Panc1 (cell line): ENCODE data around the gene ELMO2. TPM values are rescaled to one million over a fixed set of nuclear protein-coding genes. Genes with fewer than 3 reads are reported as not detected.

Source experiments
- ATAC-seq: fragments of 200-7000 bp; cut with Tn5 transposase; 2 replicates; pipeline ENCODE4 v1.9.1; 2020; ENCODE audit warnings: mild to moderate bottlenecking, moderate library complexity
- BruUV-seq: library from RNA; stranded (reverse); fragments of 400-500 nt; replicated peaks from 2 replicates; lab custom pipeline; 2021; lab: Mats Ljungman, UMichigan
- CTCF ChIA-PET: fragments of 300-600 bp; sonication (Branson Sonifier 250); formaldehyde crosslinking; loops from one replicate; lab custom pipeline; 2022; ENCODE audit warnings: antibody characterized with exemption; lab: Charles Lee
- POLR2A ChIA-PET: fragments of 300-600 bp; sonication (Branson Sonifier 250); formaldehyde crosslinking; loops from one replicate; lab custom pipeline; 2022; ENCODE audit warnings: antibody characterized with exemption; lab: Charles Lee
- DNase-seq: peaks from one replicate; pipeline ENCODE4 v3.0.0-alpha.2; 2010; ENCODE audit warnings: low read depth, low spot score
- H3K27ac ChIP-seq: 2 replicates; pipeline ENCODE4 v1.5.1; 2011; ENCODE audit warnings: mild to moderate bottlenecking, low read length, inconsistent platforms
- H3K27me3 ChIP-seq: fragments of 200-500 bp; sonication (Bioruptor generic); 2 replicates; pipeline ENCODE4 v1.6.0; 2014; ENCODE audit warnings: low read length, inconsistent platforms; ENCODE audit not compliant: control insufficient read depth, insufficient read depth
- H3K36me3 ChIP-seq: fragments of 200-500 bp; sonication (Bioruptor generic); 2 replicates; pipeline ENCODE4 v1.5.1; 2014; ENCODE audit warnings: inconsistent platforms, mild to moderate bottlenecking, low read length, moderate library complexity; ENCODE audit not compliant: control insufficient read depth, insufficient read depth
- H3K4me1 ChIP-seq: 2 replicates; pipeline ENCODE4 v1.5.1; 2011; ENCODE audit warnings: inconsistent platforms, mild to moderate bottlenecking, low read length, moderate library complexity; ENCODE audit not compliant: control insufficient read depth, insufficient read depth
- H3K4me3 ChIP-seq, 2 experiments: 2 replicates each; pipeline ENCODE4 v1.5.1; 2011 to 2012; ENCODE audit warnings: low read depth in 2 of 2, low read length in 2 of 2, mild to moderate bottlenecking in 2 of 2, inconsistent platforms in 1 of 2, moderate library complexity in 1 of 2
- H3K9me3 ChIP-seq: fragments of 200-500 bp; sonication (Bioruptor generic); 2 replicates; pipeline ENCODE4 v1.5.1; 2014; ENCODE audit warnings: low read depth, mild to moderate bottlenecking, inconsistent platforms, low read length, moderate library complexity; ENCODE audit not compliant: control insufficient read depth, insufficient read depth
- POLR2AphosphoS5 ChIP-seq: IDR thresholded peaks from 2 replicates; pipeline ENCODE4 v1.6.1; 2012; ENCODE audit warnings: mild to moderate bottlenecking, low read depth, low read length, moderate library complexity
- SIN3A ChIP-seq: IDR thresholded peaks from 2 replicates; pipeline ENCODE4 v1.6.1; 2012; ENCODE audit warnings: low read depth, mild to moderate bottlenecking, low read length, moderate library complexity, borderline replicate concordance; ENCODE audit not compliant: insufficient read depth
- TCF7L2 ChIP-seq: IDR thresholded peaks from 2 replicates; pipeline ENCODE4 v1.6.1; 2011; ENCODE audit warnings: mild to moderate bottlenecking, low read depth, low read length, inconsistent platforms
- in situ Hi-C: cut with HindIII; loops from 2 replicates; pipeline ENCODE4 v1.10.0; 2016; ENCODE audit warnings: low sequenced_read_pairs, low pct_unique_long_range_greater_than_20kb
- intact Hi-C: fragments of 100-400 bp; cut with micrococcal nuclease; formaldehyde crosslinking; loops from one replicate; pipeline ENCODE4 v1.10.0; 2022; ENCODE audit not compliant: unreplicated experiment
- total RNA-seq: library from RNA; stranded (reverse); gene quantifications from one replicate; pipeline ENCODE4 v1.2.1, GENCODE V29; 2021; ENCODE audit not compliant: unreplicated experiment
- TF ChIP-seq, protein P1 (sequence below), 2 experiments: IDR thresholded peaks; 2 replicates each; pipeline ENCODE4 v1.6.1; 2011 to 2012; ENCODE audit warnings: low read depth in 2 of 2, control low read depth in 1 of 2, low read length in 1 of 2, mild to moderate bottlenecking in 1 of 2, moderate library complexity in 1 of 2; ENCODE audit not compliant: insufficient read depth in 1 of 2
- TF ChIP-seq, protein P2 (sequence below): fragments of 450-650 bp; IDR thresholded peaks from 2 replicates; pipeline ENCODE4 v1.5.1; 2017; ENCODE audit warnings: mild to moderate bottlenecking

Gene ELMO2
- total RNA-seq, 1 experiment from 2014 or later: 40.4 TPM

DNA sequence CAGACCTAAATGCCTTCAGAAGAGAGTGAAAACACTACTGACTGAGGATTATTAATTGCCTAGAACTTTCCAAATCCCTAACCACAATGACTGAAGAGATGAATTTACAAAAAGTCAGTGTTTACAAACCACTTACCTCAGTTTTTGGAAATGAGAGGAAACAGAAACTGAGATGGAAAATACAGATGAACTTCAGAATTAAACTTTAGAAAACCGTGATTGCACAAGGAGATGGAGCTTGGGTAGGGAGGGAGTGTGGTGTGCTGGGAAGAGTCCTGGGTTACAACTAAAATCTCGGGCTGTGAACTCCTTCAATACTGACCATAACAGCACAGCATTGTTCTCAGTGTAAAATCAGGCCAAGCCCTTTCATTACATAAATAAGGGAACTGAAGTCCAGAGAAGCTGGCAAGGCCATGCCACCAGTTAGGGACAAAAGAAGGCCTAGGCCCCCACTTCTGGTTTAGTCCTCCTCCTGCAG lies 4.0 kb downstream of the ELMO2 start:
- ChIA-PET POLR2A (no interaction called here), CTCF (no interaction called here)
- DNase-seq (no peak), ATAC-seq (no peak)
- in situ Hi-C loops (no loop called here), intact Hi-C loops (no loop called here)
- TF ChIP-seq SIN3A (no peak), POLR2AphosphoS5 (no peak), TCF7L2 (no peak)
- TF ChIP-seq, protein P1, sequence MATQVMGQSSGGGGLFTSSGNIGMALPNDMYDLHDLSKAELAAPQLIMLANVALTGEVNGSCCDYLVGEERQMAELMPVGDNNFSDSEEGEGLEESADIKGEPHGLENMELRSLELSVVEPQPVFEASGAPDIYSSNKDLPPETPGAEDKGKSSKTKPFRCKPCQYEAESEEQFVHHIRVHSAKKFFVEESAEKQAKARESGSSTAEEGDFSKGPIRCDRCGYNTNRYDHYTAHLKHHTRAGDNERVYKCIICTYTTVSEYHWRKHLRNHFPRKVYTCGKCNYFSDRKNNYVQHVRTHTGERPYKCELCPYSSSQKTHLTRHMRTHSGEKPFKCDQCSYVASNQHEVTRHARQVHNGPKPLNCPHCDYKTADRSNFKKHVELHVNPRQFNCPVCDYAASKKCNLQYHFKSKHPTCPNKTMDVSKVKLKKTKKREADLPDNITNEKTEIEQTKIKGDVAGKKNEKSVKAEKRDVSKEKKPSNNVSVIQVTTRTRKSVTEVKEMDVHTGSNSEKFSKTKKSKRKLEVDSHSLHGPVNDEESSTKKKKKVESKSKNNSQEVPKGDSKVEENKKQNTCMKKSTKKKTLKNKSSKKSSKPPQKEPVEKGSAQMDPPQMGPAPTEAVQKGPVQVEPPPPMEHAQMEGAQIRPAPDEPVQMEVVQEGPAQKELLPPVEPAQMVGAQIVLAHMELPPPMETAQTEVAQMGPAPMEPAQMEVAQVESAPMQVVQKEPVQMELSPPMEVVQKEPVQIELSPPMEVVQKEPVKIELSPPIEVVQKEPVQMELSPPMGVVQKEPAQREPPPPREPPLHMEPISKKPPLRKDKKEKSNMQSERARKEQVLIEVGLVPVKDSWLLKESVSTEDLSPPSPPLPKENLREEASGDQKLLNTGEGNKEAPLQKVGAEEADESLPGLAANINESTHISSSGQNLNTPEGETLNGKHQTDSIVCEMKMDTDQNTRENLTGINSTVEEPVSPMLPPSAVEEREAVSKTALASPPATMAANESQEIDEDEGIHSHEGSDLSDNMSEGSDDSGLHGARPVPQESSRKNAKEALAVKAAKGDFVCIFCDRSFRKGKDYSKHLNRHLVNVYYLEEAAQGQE (IDR thresholded peaks at IDR 0.05; ENCODE audit: insufficient read depth in 1 of 2, low read depth in 2 of 2, low read length in 1 of 2): no peak
- TF ChIP-seq, protein P2, sequence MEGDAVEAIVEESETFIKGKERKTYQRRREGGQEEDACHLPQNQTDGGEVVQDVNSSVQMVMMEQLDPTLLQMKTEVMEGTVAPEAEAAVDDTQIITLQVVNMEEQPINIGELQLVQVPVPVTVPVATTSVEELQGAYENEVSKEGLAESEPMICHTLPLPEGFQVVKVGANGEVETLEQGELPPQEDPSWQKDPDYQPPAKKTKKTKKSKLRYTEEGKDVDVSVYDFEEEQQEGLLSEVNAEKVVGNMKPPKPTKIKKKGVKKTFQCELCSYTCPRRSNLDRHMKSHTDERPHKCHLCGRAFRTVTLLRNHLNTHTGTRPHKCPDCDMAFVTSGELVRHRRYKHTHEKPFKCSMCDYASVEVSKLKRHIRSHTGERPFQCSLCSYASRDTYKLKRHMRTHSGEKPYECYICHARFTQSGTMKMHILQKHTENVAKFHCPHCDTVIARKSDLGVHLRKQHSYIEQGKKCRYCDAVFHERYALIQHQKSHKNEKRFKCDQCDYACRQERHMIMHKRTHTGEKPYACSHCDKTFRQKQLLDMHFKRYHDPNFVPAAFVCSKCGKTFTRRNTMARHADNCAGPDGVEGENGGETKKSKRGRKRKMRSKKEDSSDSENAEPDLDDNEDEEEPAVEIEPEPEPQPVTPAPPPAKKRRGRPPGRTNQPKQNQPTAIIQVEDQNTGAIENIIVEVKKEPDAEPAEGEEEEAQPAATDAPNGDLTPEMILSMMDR: no peak
- BruUV-seq: TSS peak; percentile 39
- no peaks in the 10 kb centered on the region for H3K9me3 ChIP-seq
- no peak overlapping the region for H3K27ac ChIP-seq
- H3K36me3 ChIP-seq: no peaks in the 10 kb centered on the region; the same call in 1 of the 2 replicates
- H3K27me3 ChIP-seq: no peaks in the 10 kb centered on the region
- peaks cover 9% of the 10 kb centered on the region for H3K4me1 ChIP-seq
- no peak overlapping the region for H3K4me3 ChIP-seq

DNA sequence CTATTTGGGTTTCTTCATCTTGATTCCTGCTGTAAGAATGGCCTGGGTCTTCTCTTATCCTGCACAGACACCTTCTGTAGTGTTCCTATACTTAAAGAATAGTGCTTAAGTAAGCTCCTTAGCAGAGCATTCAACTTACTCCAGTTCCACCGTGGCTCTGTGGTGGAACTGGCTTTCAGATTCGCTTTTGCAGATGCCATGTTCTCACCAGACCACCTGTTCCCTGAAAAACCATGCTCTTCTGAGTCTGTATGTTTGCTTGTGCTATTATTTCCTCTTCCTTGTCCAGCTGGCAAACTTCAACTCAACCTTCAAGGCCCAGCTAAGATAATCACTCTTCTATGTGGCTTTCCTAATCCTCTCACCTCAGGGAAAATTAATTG lies 4.9 kb downstream of the ELMO2 start:
- in situ Hi-C loops: no loop called here
- Histone ChIP-seq H3K27me3 (no peaks in the 10 kb centered on the region), H3K4me3 (no peak overlapping the region), H3K27ac (no peak overlapping the region), H3K9me3 (no peaks in the 10 kb centered on the region), H3K36me3 (no peaks in the 10 kb centered on the region; the same call in 1 of the 2 replicates), H3K4me1 (peaks cover 6% of the 10 kb centered on the region)
- no TSS peak for BruUV-seq
- ChIA-PET CTCF (no interaction called here), POLR2A (no interaction called here)
- no peak for TF ChIP-seq POLR2AphosphoS5
- TF ChIP-seq, protein P2: no peak
- TF ChIP-seq, protein P1 (IDR thresholded peaks at IDR 0.05; ENCODE audit: insufficient read depth in 1 of 2, low read depth in 2 of 2, low read length in 1 of 2): no peak
- TF ChIP-seq TCF7L2: no peak
- TF ChIP-seq SIN3A: no peak
- intact Hi-C loops: no loop called here
- ATAC-seq: no peak
- DNase-seq: no peak
